T-helper 1 cell treated with Interleukin-12 subunit alpha and Interleukin-12 subunit beta and Interleukin-4 antibody, amounts not matched to agents 30 μg/mL and 1 μg/mL, for 36 hours (primary cell): ENCODE measurements around the gene SNX30.

Experiments used
- H3K27ac Mint-ChIP-seq: one replicate; pipeline ENCODE4 v1.8.0; 2021; ENCODE audit warnings: mild to moderate bottlenecking, mixed read lengths
- H3K27me3 Mint-ChIP-seq: one replicate; pipeline ENCODE4 v1.8.0; 2021; ENCODE audit warnings: low read depth, mixed read lengths
- H3K36me3 Mint-ChIP-seq: one replicate; pipeline ENCODE4 v1.8.0; 2021; ENCODE audit warnings: low read depth, mixed read lengths
- H3K4me1 Mint-ChIP-seq: one replicate; pipeline ENCODE4 v1.8.0; 2021; ENCODE audit warnings: low read depth, mixed read lengths
- H3K4me3 Mint-ChIP-seq: one replicate; pipeline ENCODE4 v1.8.0; 2021; ENCODE audit warnings: mild to moderate bottlenecking, moderate library complexity, mixed read lengths
- H3K9me3 Mint-ChIP-seq: one replicate; pipeline ENCODE4 v1.8.0; 2021; ENCODE audit warnings: mixed read lengths

Gene SNX30

GRCh38 chr9:112734892-112735291, 15.7 kb upstream of the SNX30 start:
- no peak overlapping the region for H3K27ac Mint-ChIP-seq
- H3K9me3 Mint-ChIP-seq: no peaks in the 10 kb centered on the region
- H3K4me1 Mint-ChIP-seq: no peaks in the 10 kb centered on the region
- no peaks in the 10 kb centered on the region for H3K36me3 Mint-ChIP-seq
- no peak overlapping the region for H3K4me3 Mint-ChIP-seq
- peaks cover 5% of the 10 kb centered on the region for H3K27me3 Mint-ChIP-seq

DNA sequence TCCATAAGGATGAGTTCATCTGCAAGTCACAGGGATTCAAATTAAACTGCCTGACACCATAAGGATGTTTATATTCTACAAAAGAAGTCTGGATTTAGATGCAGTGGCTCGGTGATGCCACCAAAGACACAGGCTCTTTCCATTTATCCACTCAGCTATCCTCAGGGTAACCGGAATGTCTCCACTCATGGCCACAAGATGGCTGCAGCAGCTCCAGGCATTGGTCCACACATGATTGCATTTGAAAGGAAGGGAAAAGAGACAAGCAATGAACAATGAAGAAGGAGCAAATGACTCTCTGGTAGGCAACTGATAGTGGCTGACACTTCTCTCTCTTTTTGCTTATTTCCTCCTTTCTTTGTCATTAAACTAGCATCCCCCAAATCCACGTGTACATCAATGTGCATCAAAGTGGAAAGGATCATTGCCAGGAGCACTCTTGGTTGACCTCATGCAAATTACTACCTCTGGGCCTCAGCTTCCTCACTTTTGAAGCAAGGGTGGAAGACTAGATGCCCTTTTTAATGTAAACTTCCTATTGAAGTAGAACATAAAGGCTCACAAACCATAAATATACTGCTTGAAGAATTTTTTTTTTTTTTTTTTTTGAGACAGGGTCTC, 7.2 kb upstream of the SNX30 start:
- Mint-ChIP-seq H3K4me3 (no peak overlapping the region), H3K27me3 (no peaks in the 10 kb centered on the region), H3K36me3 (no peaks in the 10 kb centered on the region), H3K27ac (no peak overlapping the region), H3K4me1 (no peaks in the 10 kb centered on the region), H3K9me3 (no peaks in the 10 kb centered on the region)

DNA sequence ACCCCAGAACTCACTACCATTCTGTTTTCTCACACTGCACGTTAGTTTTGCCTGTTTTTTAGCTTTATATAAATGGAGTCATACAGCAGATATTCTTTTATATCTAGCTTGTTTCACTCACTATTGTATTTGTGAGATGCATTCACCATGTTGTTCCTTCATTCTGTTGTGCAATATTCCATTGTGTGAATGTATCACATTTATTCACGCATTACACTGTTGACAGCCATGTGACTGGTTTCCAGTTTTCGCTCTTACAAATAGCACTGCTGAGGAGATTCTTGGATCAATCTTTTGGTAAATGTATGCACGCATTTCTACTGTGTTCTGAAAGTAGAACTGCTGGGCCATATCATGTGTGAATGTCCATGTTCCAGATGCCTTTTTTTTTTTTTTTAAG, 6.4 kb upstream of the SNX30 start:
- H3K36me3 Mint-ChIP-seq: no peaks in the 10 kb centered on the region
- no peaks in the 10 kb centered on the region for H3K4me1 Mint-ChIP-seq
- no peak overlapping the region for H3K27ac Mint-ChIP-seq
- no peaks in the 10 kb centered on the region for H3K27me3 Mint-ChIP-seq
- no peaks in the 10 kb centered on the region for H3K9me3 Mint-ChIP-seq
- no peak overlapping the region for H3K4me3 Mint-ChIP-seq

- no peaks in the 10 kb centered on the region for H3K27me3 Mint-ChIP-seq
- H3K27ac Mint-ChIP-seq: no peak overlapping the region
- H3K4me3 Mint-ChIP-seq: no peak overlapping the region
- no peaks in the 10 kb centered on the region for H3K9me3 Mint-ChIP-seq
- H3K4me1 Mint-ChIP-seq: peaks cover 14% of the 10 kb centered on the region
- H3K36me3 Mint-ChIP-seq: no peaks in the 10 kb centered on the region
Measured at GRCh38 chr9:112747094-112747493, 3.5 kb upstream of the SNX30 start.

- H3K4me1 Mint-ChIP-seq: peaks cover 44% of the 10 kb centered on the region
- H3K4me3 Mint-ChIP-seq: no peak overlapping the region
Measured at GRCh38 chr9:112750764-112751055, 150 bp downstream of the SNX30 start.

GRCh38 chr9:112751056-112751795, 666 bp downstream of the SNX30 start:
- Mint-ChIP-seq H3K4me1 (peaks cover 48% of the 10 kb centered on the region), H3K36me3 (peaks cover 4% of the 10 kb centered on the region), H3K9me3 (no peaks in the 10 kb centered on the region), H3K4me3 (peak overlapping the region; percentile 86), H3K27me3 (no peaks in the 10 kb centered on the region), H3K27ac (peak overlapping the region; percentile 68)

More at GRCh38 chr9:112750764-112751055, 150 bp downstream of the SNX30 start:
- Mint-ChIP-seq H3K36me3 (peaks cover 4% of the 10 kb centered on the region), H3K27ac (no peak overlapping the region), H3K9me3 (no peaks in the 10 kb centered on the region), H3K27me3 (no peaks in the 10 kb centered on the region)

- no peaks in the 10 kb centered on the region for H3K9me3 Mint-ChIP-seq
- peaks cover 55% of the 10 kb centered on the region for H3K4me1 Mint-ChIP-seq
- H3K27me3 Mint-ChIP-seq: peaks cover under 1% of the 10 kb centered on the region
- peak overlapping the region; percentile 9 for H3K27ac Mint-ChIP-seq
- H3K4me3 Mint-ChIP-seq: peak overlapping the region; percentile 86
- peaks cover 5% of the 10 kb centered on the region for H3K36me3 Mint-ChIP-seq
Measured at GRCh38 chr9:112752334-112753125, 2.0 kb downstream of the SNX30 start.

- Mint-ChIP-seq H3K27ac (peak overlapping the region; percentile 52), H3K36me3 (peaks cover 10% of the 10 kb centered on the region), H3K4me1 (peaks cover 61% of the 10 kb centered on the region), H3K4me3 (peak overlapping the region; percentile 38), H3K9me3 (no peaks in the 10 kb centered on the region), H3K27me3 (peaks cover 6% of the 10 kb centered on the region)
Measured at GRCh38 chr9:112753725-112754124, 3.2 kb downstream of the SNX30 start.

GRCh38 chr9:112754578-112754977, 4.0 kb downstream of the SNX30 start:
- peak overlapping the region; percentile 62 for H3K27ac Mint-ChIP-seq
- H3K4me3 Mint-ChIP-seq: peak overlapping the region; percentile 50
- no peaks in the 10 kb centered on the region for H3K9me3 Mint-ChIP-seq
- H3K36me3 Mint-ChIP-seq: peaks cover 10% of the 10 kb centered on the region
- peaks cover 6% of the 10 kb centered on the region for H3K27me3 Mint-ChIP-seq
- peaks cover 67% of the 10 kb centered on the region for H3K4me1 Mint-ChIP-seq

GRCh38 chr9:112755016-112755427, 4.5 kb downstream of the SNX30 start:
- H3K36me3 Mint-ChIP-seq: peaks cover 10% of the 10 kb centered on the region
- peak overlapping the region; percentile 50 for H3K4me3 Mint-ChIP-seq
- no peaks in the 10 kb centered on the region for H3K9me3 Mint-ChIP-seq
- peaks cover 6% of the 10 kb centered on the region for H3K27me3 Mint-ChIP-seq
- H3K27ac Mint-ChIP-seq: peak overlapping the region; percentile 62
- H3K4me1 Mint-ChIP-seq: peaks cover 63% of the 10 kb centered on the region

GRCh38 chr9:112755675-112756074, 5.1 kb downstream of the SNX30 start:
- peaks cover 10% of the 10 kb centered on the region for H3K36me3 Mint-ChIP-seq
- peaks cover 6% of the 10 kb centered on the region for H3K27me3 Mint-ChIP-seq
- H3K9me3 Mint-ChIP-seq: no peaks in the 10 kb centered on the region
- H3K4me3 Mint-ChIP-seq: no peak overlapping the region
- no peak overlapping the region for H3K27ac Mint-ChIP-seq
- peaks cover 61% of the 10 kb centered on the region for H3K4me1 Mint-ChIP-seq

- H3K27ac Mint-ChIP-seq: no peak overlapping the region
Measured at GRCh38 chr9:112757282-112757883, 6.8 kb downstream of the SNX30 start.

DNA sequence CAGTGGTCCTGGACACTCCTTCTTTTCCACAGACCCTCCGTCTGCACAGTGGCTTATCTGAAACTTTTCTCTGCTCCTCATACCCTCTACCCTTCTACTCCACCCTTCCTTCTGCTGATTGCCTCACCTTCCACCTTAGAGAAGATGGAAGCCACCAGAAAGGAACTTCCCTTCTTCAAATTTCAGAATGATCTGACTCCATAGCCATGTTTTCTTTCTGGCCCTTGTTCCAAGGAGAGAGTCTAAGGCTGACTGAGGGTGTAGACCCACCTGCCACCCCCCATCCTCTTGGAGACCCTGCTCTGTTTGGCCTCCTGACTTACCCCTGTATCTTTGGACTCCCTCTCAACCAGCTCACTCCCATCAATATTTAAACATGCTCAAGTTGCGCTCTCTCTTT, 7.4 kb downstream of the SNX30 start:
- peaks cover 10% of the 10 kb centered on the region for H3K36me3 Mint-ChIP-seq
- no peaks in the 10 kb centered on the region for H3K9me3 Mint-ChIP-seq
- H3K4me1 Mint-ChIP-seq: peaks cover 48% of the 10 kb centered on the region
- peaks cover 6% of the 10 kb centered on the region for H3K27me3 Mint-ChIP-seq
- H3K27ac Mint-ChIP-seq: no peak overlapping the region
- H3K4me3 Mint-ChIP-seq: no peak overlapping the region

More at GRCh38 chr9:112757282-112757883, 6.8 kb downstream of the SNX30 start:
- peaks cover 6% of the 10 kb centered on the region for H3K27me3 Mint-ChIP-seq
- H3K4me3 Mint-ChIP-seq: no peak overlapping the region
- peaks cover 10% of the 10 kb centered on the region for H3K36me3 Mint-ChIP-seq
- H3K4me1 Mint-ChIP-seq: peaks cover 52% of the 10 kb centered on the region
- H3K9me3 Mint-ChIP-seq: no peaks in the 10 kb centered on the region

GRCh38 chr9:112760821-112761220, 10.3 kb downstream of the SNX30 start:
- Mint-ChIP-seq H3K36me3 (peaks cover 7% of the 10 kb centered on the region), H3K27ac (no peak overlapping the region), H3K4me3 (no peak overlapping the region), H3K9me3 (no peaks in the 10 kb centered on the region), H3K4me1 (peaks cover 24% of the 10 kb centered on the region), H3K27me3 (peaks cover 6% of the 10 kb centered on the region)
